SH-SY5Y (cell line): ENCODE data around the gene LINC00632.

Experiments
- GATA2 ChIP-seq: IDR thresholded peaks from 2 replicates; pipeline ENCODE4 v1.6.1; 2011; ENCODE audit warnings: mild to moderate bottlenecking, low read depth, low read length
- GATA3 ChIP-seq: IDR thresholded peaks from 2 replicates; pipeline ENCODE4 v1.6.1; 2011; ENCODE audit warnings: low read depth, mild to moderate bottlenecking, low read length, moderate library complexity

DNA sequence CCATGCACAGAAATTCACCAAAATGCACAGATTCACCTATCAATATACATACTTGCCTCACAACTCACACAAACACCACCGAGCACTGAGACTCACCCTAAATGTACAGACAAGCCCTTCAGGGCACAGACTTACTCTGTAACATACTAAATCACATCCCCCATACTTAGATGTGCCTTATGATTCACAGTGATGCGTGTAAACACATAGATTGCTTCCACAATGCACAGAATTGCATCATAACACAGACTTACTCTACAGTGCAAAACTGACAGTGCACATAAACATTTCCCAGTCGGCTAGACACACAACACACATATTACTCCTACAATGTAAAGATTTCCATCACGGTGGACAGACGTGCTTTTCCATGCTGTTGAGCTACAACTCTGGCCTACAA lies 6.2 kb downstream of the LINC00632 start:
- TF ChIP-seq GATA3 (no peak), GATA2 (no peak)
